C4-2B (cell line): ENCODE data around the gene FNIP2.

Experiments used
- ZFX ChIP-seq: fragments of 450-650 bp; IDR thresholded peaks from 2 replicates; pipeline ENCODE4 v1.6.1; 2017
- TF ChIP-seq, protein P1 (sequence below): fragments of 450-650 bp; conservative IDR thresholded peaks from 2 replicates; pipeline ENCODE4 v1.5.1; 2017; ENCODE audit warnings: mild to moderate bottlenecking

DNA sequence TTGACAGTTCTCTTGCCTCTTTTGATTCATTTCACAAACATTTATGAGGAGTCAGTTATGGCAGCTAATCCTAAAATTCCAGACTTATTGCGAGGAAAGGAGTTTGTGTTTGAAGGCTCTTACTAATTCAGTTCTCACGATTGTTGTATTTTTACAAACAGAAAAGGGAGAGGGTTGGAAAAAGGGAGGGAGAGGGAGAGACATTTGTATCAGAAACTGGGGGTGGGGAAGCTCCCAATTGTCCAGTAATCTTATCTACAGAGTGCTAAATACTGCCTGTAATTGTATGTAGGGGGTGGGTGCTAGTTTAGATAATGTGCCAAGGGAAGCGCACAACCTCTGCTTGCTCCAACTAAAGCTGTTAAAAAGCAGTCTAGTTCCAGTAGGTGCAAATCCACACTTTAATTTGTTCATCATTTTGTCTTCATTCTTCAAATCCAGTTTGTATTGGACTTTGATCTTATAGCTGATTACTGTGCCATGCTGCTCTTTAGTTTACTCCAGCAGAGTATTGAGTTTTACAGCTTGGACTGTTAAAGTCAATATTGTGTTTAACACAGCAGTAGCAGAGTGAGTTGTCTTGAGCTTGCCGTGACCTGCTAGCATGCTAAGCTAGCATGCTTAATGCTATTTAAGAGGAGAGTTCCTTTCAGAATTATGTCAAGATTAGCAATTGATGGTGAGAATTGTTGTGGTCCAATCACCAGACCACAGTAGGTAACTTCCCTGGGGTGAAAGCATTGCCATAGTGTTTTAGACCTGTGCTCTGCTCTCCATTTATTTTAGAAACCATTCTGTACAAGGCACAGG, 13.9 kb downstream of the FNIP2 start:
- TF ChIP-seq, protein P1, sequence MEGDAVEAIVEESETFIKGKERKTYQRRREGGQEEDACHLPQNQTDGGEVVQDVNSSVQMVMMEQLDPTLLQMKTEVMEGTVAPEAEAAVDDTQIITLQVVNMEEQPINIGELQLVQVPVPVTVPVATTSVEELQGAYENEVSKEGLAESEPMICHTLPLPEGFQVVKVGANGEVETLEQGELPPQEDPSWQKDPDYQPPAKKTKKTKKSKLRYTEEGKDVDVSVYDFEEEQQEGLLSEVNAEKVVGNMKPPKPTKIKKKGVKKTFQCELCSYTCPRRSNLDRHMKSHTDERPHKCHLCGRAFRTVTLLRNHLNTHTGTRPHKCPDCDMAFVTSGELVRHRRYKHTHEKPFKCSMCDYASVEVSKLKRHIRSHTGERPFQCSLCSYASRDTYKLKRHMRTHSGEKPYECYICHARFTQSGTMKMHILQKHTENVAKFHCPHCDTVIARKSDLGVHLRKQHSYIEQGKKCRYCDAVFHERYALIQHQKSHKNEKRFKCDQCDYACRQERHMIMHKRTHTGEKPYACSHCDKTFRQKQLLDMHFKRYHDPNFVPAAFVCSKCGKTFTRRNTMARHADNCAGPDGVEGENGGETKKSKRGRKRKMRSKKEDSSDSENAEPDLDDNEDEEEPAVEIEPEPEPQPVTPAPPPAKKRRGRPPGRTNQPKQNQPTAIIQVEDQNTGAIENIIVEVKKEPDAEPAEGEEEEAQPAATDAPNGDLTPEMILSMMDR: no peak
- no peak for TF ChIP-seq ZFX
